ENCODE data around the gene NDUFB8. TPM values are rescaled to one million over a fixed set of nuclear protein-coding genes. Genes with fewer than 3 reads are reported as not detected.

NDUFB8 gene
- total and polyA plus RNA-seq, 10 of the 15 experiments (the other 5 are each of a cell fraction or from before 2014, with no cell fraction given): 180 to 572 (median 382) TPM

- TF ChIP-seq FOXK2 (IDR thresholded peaks at IDR 0.05): peak; percentile 8; the same call in 1 of the 2 replicates
- no peak for TF ChIP-seq ASH2L (IDR thresholded peaks at IDR 0.05; ENCODE audit: borderline replicate concordance, low read depth)
- TF ChIP-seq BCL3 (IDR thresholded peaks at IDR 0.05; ENCODE audit: borderline replicate concordance, insufficient read depth, low read depth, low read length, poor library complexity, severe bottlenecking): peak; percentile 45
Observed at GRCh38 chr10:100535715-100536353, 6.2 kb upstream of the NDUFB8 start, which contains the start of gene HIF1AN (continued).

GRCh38 chr10:100535338-100535714 lies 5.7 kb upstream of the NDUFB8 start:
- H3K9ac ChIP-seq (ENCODE audit: control insufficient read depth, insufficient read depth, low read length): peak overlapping the region; percentile 52
- SMC1A ChIA-PET (ENCODE audit: uncharacterized antibody, unreplicated experiment): interaction anchor here (0.6 to 2.8 kb wide), 4 partner anchors 9 to 66 kb away, joined by 4 to 8 read pairs (median 5); partner anchors contain the start of gene SEC31B
- BruUV-seq (replicated peaks): no TSS peak
- RAD21 ChIA-PET (ENCODE audit: unreplicated experiment): interaction anchor here (0.7 to 1.3 kb wide), 4 partner anchors 337 to 1970 kb away, joined by 3 read pairs; no protein-coding TSS in a partner anchor
- no peaks in the 10 kb centered on the region for H3K27me3 ChIP-seq (replicated peaks in 1 of 2; ENCODE audit: control insufficient read depth in 2 of 2, insufficient read depth in 2 of 2, low read length in 1 of 2)
- intact Hi-C loops (cut with micrococcal nuclease; ENCODE audit: unreplicated experiment): no loop called here
- H3K4me1 ChIP-seq (ENCODE audit: control insufficient read depth, insufficient read depth, low read length): peaks cover 11% of the 10 kb centered on the region
- peaks cover 28% of the 10 kb centered on the region for H3K79me2 ChIP-seq (ENCODE audit: control insufficient read depth, insufficient read depth, low read length)
- ATAC-seq: peak; percentile 12
- no peak for FAIRE-seq
- TF ChIP-seq CUX1 (IDR thresholded peaks at IDR 0.05; ENCODE audit: insufficient replicate concordance, low read depth, low read length) (no peak), RFX5 (IDR thresholded peaks at IDR 0.05; ENCODE audit: low read depth, low read length) (no peak), SRF (IDR thresholded peaks at IDR 0.05; ENCODE audit: low read depth in 2 of 2, low read length in 2 of 2) (no peak), HSF1 (IDR thresholded peaks at IDR 0.05; ENCODE audit: low read depth, low read length) (no peak), MEF2B (IDR thresholded peaks at IDR 0.05; ENCODE audit: partially characterized antibody, poor library complexity, severe bottlenecking) (no peak), ATF7 (IDR thresholded peaks at IDR 0.05; ENCODE audit: low read depth) (no peak), PBX3 (IDR thresholded peaks at IDR 0.05; ENCODE audit: insufficient replicate concordance, low read depth, low read length) (no peak), TAF1 (IDR thresholded peaks at IDR 0.05; ENCODE audit: borderline replicate concordance, low read depth, low read length) (no peak)
- no peak for DNase-seq (ENCODE audit: low read depth, low spot score)
- peak overlapping the region; percentile 27 for H3K27ac ChIP-seq (ENCODE audit: control insufficient read depth, insufficient read depth)
- no peaks in the 10 kb centered on the region for H4K20me1 ChIP-seq (ENCODE audit: control insufficient read depth, insufficient read depth)
- peak overlapping the region; percentile 87 for H3K4me2 ChIP-seq (ENCODE audit: control insufficient read depth, insufficient read depth)
- in situ Hi-C loops (cut with MboI): no loop called here
- 50% methylated on average over 4 of the region's 4 CpGs for WGBS (ENCODE audit: insufficient coverage, insufficient replicate concordance, low lambda C conversion rate, missing lambda C conversion rate)
- H3K36me3 ChIP-seq (ENCODE audit: control insufficient read depth in 2 of 2, insufficient read depth in 2 of 2, low read length in 1 of 2): peaks cover 3 to 12% of the 10 kb centered on the region in 2 experiments; a peak in 3 of 4 replicates
- peak overlapping the region; percentile 99 for H2AFZ ChIP-seq (ENCODE audit: control insufficient read depth, low read depth, low read length)
- POLR2A ChIA-PET: interaction anchor here (0.6 to 1.3 kb wide), 10 partner anchors 10 to 796 kb away, joined by 3 to 4 read pairs (median 3); no protein-coding TSS in a partner anchor
- CTCF ChIA-PET: interaction anchor here (0.6 to 3.3 kb wide), 16 partner anchors 9 to 490 kb away, joined by 3 to 22 read pairs (median 4); no protein-coding TSS in a partner anchor
- no peaks in the 10 kb centered on the region; the same call in 2 of the 3 replicates for H3K9me3 ChIP-seq (replicated peaks; ENCODE audit: control insufficient read depth, insufficient read depth, low read length)
- H3K4me3 ChIP-seq: peak overlapping the region; percentile 60; the same call in 1 of the 2 replicates

Data from GM12878 (cell line).